Neuron (in vitro differentiated cells): ENCODE measurements around the gene CCL5.

Source experiments
- H2AFZ ChIP-seq: one replicate; pipeline ENCODE4 v1.6.1; 2013; ENCODE audit warnings: low read depth, mild to moderate bottlenecking, inconsistent platforms, low read length, moderate library complexity
- H3K27me3 ChIP-seq: one replicate; pipeline ENCODE4 v1.6.1; 2013; ENCODE audit warnings: low read length; ENCODE audit not compliant: insufficient read depth
- H3K36me3 ChIP-seq: one replicate; pipeline ENCODE4 v1.6.1; 2013; ENCODE audit warnings: low read length; ENCODE audit not compliant: insufficient read depth
- H3K4me1 ChIP-seq: one replicate; pipeline ENCODE4 v1.6.1; 2013; ENCODE audit warnings: low read length; ENCODE audit not compliant: insufficient read depth
- H3K4me3 ChIP-seq: 2 replicates; pipeline ENCODE4 v1.5.1; 2013; ENCODE audit warnings: mild to moderate bottlenecking, low read length, moderate library complexity
- H3K9me3 ChIP-seq: one replicate; pipeline ENCODE4 v1.6.1; 2013; ENCODE audit warnings: low read length

The CCL5 gene

DNA sequence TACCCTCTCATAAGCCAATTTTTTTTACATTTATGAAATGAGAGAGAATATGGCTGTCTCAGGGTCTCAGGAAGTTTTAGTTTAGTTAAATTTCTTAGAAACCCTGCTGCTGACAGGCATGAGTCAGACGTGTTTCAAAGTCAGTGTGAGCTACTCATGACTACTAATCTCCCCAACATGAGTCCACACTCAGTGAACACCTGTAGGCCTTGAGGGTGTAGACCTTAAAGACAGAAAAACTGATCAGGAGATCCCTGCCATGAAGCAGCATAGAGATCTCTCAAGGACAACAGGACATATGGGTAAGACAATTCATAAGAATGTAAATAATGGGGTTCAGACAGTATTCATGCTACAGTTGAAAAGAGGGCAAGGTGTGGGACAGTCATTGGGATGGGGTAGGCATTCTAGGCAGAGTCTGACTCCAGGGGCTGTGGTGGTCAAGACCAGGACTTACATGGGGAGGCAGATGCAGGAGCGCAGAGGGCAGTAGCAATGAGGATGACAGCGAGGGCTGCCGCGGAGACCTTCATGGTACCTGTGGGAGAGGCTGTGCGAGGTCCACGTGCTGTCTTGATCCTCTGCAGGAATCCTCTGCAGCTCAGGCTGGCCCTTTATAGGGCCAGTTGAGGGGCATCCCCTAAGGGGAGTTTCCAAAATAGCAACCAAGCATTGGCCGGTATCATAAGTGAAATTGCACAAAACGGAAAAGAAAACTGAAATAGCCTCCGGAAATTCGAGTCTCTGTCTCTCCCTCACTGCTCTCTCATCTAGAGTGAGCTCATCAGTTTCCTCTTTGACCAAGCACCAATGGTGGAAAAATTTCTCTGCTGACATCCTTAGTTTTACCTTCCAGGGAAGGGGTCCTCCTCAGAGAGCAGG lies at the start of gene CCL5:
TSS of gene CCL5 (minus strand) at position 588 of the 882 bp plus-strand sequence.
- Histone ChIP-seq H2AFZ (no peak within 1 kb of the TSS), H3K36me3 (no peaks in the 10 kb centered on the region), H3K9me3 (no peaks in the 10 kb centered on the region), H3K4me1 (no peaks in the 10 kb centered on the region), H3K27me3 (no peaks in the 10 kb centered on the region), H3K4me3 (no peak within 1 kb of the TSS)

DNA sequence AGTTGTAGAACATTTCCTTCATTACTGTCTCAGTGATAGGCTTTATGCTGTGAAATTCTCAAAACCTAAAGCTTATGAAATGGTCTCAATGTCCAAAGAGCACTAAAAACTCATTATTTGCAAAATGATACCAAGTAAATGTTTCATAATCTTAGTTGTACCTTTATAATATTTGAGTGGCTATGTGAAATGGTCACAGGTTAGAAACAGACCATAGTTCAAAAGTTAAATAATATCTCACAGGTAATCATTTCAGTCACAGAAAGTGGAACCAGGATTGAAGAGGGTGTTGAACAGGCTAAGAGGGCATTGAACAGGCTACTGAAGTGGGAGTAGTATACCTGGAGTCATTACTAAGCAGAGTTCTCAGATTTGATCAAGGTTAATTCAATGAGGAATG lies 47.6 kb upstream of the CCL5 start:
- Histone ChIP-seq H3K4me3 (no peak overlapping the region), H3K9me3 (no peaks in the 10 kb centered on the region), H3K4me1 (peaks cover 15% of the 10 kb centered on the region), H3K27me3 (no peaks in the 10 kb centered on the region), H3K36me3 (no peaks in the 10 kb centered on the region), H2AFZ (no peak overlapping the region)

DNA sequence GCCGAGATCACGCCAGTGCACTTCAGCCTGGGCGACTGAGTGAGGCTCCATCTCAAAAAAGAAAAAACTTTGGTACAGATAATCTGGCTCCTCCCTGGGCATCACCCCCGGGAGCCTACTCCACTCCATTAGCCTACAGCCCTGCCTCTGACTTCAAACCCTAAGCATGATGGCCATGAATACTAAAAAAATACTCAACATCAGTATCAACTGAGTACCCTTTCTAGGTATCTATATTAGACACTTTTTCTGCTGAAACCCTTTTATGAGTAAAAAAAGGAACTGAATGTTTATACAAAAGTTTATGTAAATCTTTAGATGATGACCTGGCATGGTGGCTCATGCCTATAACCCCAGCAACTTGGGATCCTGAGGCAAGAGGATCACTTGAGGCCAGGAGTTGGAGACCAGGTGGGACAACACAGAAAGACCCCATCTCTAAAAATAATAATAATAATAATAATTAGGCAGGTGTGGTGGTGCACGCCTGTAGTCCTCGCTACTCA lies 43.5 kb upstream of the CCL5 start:
- Histone ChIP-seq H3K9me3 (no peaks in the 10 kb centered on the region), H2AFZ (no peak overlapping the region), H3K4me3 (no peak overlapping the region), H3K36me3 (no peaks in the 10 kb centered on the region), H3K4me1 (no peaks in the 10 kb centered on the region), H3K27me3 (no peaks in the 10 kb centered on the region)

DNA sequence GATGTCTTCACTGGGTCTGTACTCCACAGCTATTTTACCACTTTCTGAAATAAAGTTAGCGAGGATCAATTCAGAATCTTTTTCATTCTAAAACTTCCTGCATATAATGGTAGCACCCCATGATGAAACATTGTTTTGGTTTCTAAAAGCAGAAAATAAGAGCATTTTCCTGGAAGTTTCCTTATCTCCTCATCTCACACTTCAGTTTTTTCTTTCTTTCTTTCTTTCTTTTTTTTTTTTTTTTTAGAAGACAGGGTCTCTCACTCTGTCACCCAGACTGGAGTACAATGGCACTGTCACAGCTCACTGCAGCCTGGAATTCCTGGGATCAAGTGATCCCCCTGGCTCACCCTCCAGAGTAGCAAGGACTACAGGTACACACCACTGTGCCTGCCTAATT lies 40.1 kb upstream of the CCL5 start:
- Histone ChIP-seq H3K36me3 (no peaks in the 10 kb centered on the region), H3K9me3 (no peaks in the 10 kb centered on the region), H3K4me3 (no peak overlapping the region), H3K4me1 (no peaks in the 10 kb centered on the region), H3K27me3 (no peaks in the 10 kb centered on the region), H2AFZ (no peak overlapping the region)

DNA sequence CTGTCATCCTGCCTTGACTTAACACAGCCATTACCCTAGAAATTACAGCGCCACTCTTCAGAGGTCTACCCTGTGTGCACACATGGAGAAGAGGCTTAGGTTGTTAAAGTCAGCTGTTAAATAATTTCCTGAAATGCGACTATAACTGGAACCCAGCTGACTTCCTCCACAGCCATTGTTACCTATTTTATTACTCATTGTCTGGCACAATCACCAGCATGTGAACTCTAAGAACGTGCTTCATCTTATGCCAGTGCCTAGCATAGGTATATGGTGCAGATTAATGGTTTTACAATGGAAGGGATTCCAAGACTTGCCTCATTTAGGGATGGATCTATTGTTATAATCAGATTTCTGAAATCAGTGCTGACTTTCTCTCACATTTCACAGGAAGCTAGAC lies 38.5 kb upstream of the CCL5 start:
- no peaks in the 10 kb centered on the region for H3K27me3 ChIP-seq
- no peaks in the 10 kb centered on the region for H3K9me3 ChIP-seq
- H2AFZ ChIP-seq, result no peak overlapping the region
- H3K4me3 ChIP-seq, result no peak overlapping the region
- H3K36me3 ChIP-seq, result no peaks in the 10 kb centered on the region
- no peaks in the 10 kb centered on the region for H3K4me1 ChIP-seq

DNA sequence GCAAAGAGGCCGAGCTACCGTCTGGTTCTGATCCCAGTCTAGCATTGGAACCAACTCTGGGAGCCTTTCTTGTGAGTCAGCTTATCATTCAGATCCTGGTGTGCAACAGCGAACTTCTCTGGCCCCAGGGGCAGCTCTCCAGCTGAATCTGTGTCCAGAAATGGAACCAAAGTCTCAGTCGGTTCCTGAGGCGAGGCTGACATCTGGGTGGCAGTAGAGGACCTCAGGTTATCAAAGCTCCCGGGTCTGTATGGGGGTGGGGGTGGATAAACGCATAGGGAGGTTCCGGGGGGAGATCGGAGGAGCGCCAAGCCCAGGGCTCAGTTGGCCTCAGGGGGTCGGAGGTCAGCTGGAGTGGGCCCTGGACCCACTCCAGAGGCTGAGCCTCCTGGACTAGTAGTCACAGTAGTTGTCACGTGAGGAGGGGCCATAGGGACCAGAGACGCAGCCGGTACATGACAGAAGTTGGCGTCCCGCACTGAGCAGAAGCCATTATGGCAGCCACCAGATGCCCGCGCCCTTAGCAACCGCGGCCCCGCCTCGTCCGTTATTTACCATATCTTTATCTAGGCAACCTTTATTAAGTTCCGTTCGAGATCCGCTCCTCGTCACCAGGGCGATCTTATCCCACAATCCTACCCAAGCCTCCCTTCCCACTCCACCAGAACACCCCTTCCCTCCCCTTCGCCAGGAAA lies 37.5 kb upstream of the CCL5 start:
- no peaks in the 10 kb centered on the region for H3K27me3 ChIP-seq
- no peaks in the 10 kb centered on the region for H3K9me3 ChIP-seq

DNA sequence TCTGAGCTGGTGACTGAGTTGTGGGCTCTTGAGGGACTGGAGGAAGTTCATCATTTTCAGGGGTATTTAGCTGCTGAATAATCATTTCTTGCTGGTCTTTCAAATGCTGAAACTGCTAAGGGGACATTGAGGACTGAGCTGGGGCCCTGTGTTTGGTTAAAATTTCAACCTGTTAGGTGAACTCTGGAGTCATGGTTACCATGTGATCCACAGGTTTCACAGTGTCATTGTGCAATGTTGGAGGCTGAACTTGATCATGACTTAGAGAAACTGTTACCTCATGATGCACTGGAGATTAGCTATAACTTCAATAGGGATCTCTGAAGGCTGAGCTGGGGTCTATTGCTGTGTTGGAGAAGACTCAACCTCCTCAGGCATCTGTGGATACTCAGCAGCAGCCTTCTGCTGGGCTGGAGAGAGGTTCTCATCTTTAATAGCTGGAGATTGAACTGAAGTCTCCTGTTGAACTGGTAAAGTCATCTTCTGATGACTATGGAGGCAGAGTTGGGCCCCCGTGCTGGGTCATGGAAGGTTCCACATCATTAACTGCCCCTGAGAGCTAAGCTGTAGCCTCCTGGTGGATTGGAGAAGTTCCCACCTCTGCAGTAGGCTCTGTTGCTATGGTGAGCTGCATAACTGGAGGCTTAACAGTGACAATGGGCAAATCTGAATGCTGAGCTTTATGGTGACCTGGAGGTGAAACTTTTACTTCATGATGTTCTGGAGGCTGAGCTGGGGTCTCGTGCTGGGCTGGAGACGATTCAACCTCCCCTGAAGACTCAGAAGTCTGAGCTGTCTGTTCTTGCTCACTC lies 35.2 kb upstream of the CCL5 start:
- Histone ChIP-seq H2AFZ (no peak overlapping the region), H3K4me1 (no peaks in the 10 kb centered on the region), H3K27me3 (no peaks in the 10 kb centered on the region), H3K9me3 (no peaks in the 10 kb centered on the region), H3K36me3 (no peaks in the 10 kb centered on the region), H3K4me3 (no peak overlapping the region)

More for the DNA sequence above, 37.5 kb upstream of the CCL5 start:
- Histone ChIP-seq H3K4me3 (no peak overlapping the region), H3K36me3 (no peaks in the 10 kb centered on the region), H3K4me1 (no peaks in the 10 kb centered on the region), H2AFZ (no peak overlapping the region)

DNA sequence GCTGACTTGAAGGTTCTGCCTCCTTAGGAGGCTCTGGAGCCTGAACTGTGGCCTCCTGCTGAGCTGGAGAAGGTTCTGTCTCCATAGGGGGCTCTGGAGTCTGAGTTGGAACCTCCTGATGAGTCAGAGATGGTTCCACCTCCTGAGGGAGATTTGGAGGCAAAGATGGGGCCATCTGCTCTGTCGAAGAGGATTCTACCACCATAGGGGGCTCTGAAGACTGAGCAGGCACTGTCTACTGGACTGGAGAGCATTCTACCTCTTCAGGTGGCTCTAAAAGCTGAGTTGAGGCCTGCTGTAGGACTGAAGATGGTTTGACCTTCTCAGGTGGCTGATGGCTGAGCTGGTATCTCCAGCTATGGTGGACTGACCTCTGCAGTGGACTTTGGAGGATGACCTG lies 34.2 kb upstream of the CCL5 start:
- H3K4me1 ChIP-seq, result no peaks in the 10 kb centered on the region
- H2AFZ ChIP-seq, result no peak overlapping the region
- H3K27me3 ChIP-seq, result no peaks in the 10 kb centered on the region
- H3K4me3 ChIP-seq, result no peak overlapping the region
- no peaks in the 10 kb centered on the region for H3K36me3 ChIP-seq
- no peaks in the 10 kb centered on the region for H3K9me3 ChIP-seq

DNA sequence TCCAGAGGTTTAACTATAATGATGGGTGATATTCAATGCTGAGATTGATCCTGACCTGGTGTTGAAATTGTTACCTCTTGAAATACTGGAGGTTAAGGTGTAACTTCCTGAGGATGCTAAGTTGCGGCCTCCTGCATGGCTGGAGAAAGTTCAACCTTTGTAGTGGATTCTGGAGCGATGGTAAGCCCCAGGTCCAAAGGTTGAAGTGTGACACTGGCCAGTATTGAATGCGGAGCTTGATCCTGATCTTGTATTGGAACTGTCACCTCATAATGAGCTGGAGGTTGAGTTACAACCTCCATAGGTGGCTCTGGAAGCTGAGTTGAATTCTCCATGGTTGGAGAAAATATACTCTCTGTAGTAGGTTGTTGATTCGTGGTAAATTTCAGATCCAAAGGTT lies 33.4 kb upstream of the CCL5 start:
- H3K27me3 ChIP-seq, result no peaks in the 10 kb centered on the region
- H3K36me3 ChIP-seq, result no peaks in the 10 kb centered on the region
- H3K9me3 ChIP-seq, result no peaks in the 10 kb centered on the region

DNA sequence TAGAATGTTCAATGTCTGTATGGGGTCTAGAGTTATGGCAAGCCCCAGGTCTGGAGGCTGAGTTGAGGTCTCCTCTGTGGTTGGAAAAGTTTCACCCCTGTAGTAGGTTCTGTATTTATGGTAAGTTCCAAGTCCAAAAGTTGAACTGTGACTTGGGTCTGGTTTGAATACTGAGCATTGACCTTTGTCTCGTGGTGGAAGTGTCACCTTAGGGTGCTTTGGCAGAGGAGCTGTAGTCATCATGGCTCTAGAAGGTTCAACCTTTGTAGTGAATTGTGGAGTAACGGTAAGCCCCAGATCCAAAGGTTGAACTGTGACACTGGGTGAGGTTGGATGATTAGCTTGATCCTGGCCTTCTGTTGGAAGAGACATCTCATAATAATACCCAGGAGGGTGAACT lies 32.8 kb upstream of the CCL5 start:
- Histone ChIP-seq H3K4me1 (no peaks in the 10 kb centered on the region), H3K4me3 (no peak overlapping the region), H3K36me3 (no peaks in the 10 kb centered on the region), H3K9me3 (no peaks in the 10 kb centered on the region), H3K27me3 (no peaks in the 10 kb centered on the region), H2AFZ (no peak overlapping the region)

More for the DNA sequence above, 33.4 kb upstream of the CCL5 start:
- H3K4me1 ChIP-seq, result no peaks in the 10 kb centered on the region
- no peak overlapping the region for H3K4me3 ChIP-seq
- H2AFZ ChIP-seq, result no peak overlapping the region

DNA sequence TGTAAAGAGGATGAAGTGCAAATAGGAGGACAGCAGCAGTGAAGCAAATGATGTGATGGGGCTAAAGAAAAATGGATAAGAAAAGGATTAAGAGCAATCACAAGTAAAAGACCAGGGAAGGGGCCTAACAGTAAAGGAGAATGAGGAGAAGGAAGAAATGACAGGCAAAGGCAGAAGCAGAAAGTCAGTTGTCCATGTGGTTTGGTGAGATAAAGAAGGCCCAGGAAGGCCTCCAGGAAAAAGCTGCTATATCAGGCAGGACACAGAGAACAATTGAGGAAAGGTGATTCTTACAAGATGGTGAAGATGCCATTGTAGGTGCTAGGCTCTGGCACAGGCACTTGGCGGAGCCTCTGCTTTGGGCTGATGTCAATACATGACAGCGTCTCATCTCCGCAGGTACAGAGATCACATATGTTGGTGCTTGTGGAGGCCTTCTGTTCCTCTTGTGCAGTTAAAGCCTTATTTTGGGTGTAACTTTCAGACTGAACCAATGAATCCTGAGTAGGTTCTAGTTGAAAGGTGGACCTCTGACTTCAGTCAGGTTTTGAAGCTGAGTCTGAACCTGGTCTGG lies 32.3 kb upstream of the CCL5 start:
- H3K4me1 ChIP-seq, result no peaks in the 10 kb centered on the region
- no peaks in the 10 kb centered on the region for H3K9me3 ChIP-seq
- no peak overlapping the region for H2AFZ ChIP-seq
- no peak overlapping the region for H3K4me3 ChIP-seq
- no peaks in the 10 kb centered on the region for H3K36me3 ChIP-seq
- H3K27me3 ChIP-seq, result no peaks in the 10 kb centered on the region

DNA sequence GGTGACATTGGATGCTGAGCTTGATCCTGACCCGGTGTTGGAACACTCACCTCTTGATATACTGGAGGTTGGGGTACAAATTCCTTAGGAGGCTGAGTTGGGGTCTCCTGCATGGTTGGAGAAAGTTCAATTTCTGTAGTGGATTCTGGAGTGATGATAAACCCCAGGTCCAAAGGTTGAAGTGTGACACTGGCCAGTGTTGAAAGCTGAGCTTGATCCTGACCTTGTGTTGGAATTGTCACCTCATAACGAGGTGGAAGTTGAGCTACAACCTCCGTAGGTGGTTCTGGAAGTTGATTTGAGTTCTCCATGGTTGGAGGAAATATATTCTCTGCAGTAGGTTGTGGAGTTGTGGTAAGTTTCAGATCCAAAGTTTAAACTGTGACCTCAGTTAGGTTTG lies 29.2 kb upstream of the CCL5 start:
- H3K9me3 ChIP-seq, result no peaks in the 10 kb centered on the region
- H3K4me3 ChIP-seq, result no peak overlapping the region
- H3K4me1 ChIP-seq, result no peaks in the 10 kb centered on the region
- no peak overlapping the region for H2AFZ ChIP-seq
- H3K36me3 ChIP-seq, result no peaks in the 10 kb centered on the region
- H3K27me3 ChIP-seq, result no peaks in the 10 kb centered on the region
